Activated CD8-positive, alpha-beta memory T cell treated with anti-CD3 and anti-CD28 coated beads for 48 hours (primary cell): ENCODE data around the gene PHF21A.
"Not testable (repeated sequence)": the region's sequence is repeated elsewhere in the genome, so short reads cannot be mapped to it uniquely, and the experiment has no call there.

Experiments used
- DNase-seq, 3 experiments: peaks; one replicate each; pipeline ENCODE4 v3.0.0-alpha.2; 2020; ENCODE audit warnings: low read depth in 2 of 3, low spot score in 2 of 3

The PHF21A gene

DNA sequence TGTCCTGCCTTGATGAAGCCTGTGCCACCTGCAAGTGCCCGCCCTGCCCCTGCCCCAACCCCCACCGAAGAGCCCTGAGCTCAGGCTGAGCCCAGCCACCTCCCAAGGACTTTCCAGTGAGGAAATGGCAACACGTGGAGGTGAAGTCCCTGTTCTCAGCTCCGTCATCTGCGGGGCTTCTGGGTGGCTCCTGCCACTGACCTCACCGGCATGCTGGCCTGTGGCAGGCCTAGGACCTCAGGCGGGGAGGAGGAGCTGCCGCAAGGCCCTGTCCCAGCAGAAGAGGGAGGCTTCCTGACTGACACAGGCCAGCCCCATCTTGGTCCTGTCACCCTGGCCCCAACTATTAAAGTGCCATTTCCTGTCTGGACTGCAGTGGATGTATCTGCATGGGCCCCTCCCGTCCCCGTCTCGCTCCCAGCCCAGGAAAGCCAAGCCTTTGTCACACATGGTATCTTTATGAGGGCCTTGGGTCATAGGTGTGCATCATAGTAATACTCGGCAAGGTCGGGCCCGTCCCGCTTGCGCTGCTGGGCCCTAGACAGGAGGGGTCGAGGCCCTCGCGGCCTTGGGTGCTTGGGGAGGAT lies 215.1 kb downstream of the PHF21A start:
- no peak for DNase-seq

DNA sequence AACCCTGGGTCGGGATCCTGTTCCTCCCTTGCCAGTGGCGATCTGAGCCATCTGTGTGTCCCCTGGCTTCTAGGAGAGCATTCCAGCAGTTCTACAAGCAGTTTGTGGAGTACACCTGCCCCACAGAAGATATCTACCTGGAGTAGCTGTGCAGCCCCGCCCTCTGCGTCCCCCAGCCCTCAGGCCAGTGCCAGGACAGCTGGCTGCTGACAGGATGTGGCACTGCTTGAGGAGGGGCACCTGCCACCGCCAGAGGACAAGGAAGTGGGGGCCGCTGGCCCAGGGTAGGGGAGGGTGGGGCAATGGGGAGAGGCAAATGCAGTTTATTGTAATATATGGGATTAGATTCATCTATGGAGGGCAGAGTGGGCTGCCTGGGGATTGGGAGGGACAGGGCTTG lies 215.7 kb downstream of the PHF21A start:
- DNase-seq: not testable (repeated sequence)

DNA sequence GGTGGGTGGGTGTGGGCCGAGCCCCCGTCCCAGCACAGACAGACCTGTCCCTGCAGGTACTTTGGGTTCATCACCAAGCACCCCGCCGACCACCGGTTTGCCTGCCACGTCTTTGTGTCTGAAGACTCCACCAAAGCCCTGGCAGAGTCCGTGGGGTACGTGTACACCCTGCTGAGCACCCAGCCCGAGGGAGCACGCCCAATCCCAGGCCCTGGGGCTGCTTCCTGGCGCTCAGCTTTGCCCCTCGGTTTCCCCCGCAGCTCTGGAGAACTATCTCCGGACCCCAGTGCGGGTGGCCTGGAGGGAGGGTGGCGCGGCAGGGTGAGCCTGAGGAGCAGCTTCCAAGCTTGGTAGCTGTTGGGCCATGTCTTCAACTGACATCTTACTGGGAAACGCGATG lies 216.2 kb downstream of the PHF21A start:
- no peak for DNase-seq

DNA sequence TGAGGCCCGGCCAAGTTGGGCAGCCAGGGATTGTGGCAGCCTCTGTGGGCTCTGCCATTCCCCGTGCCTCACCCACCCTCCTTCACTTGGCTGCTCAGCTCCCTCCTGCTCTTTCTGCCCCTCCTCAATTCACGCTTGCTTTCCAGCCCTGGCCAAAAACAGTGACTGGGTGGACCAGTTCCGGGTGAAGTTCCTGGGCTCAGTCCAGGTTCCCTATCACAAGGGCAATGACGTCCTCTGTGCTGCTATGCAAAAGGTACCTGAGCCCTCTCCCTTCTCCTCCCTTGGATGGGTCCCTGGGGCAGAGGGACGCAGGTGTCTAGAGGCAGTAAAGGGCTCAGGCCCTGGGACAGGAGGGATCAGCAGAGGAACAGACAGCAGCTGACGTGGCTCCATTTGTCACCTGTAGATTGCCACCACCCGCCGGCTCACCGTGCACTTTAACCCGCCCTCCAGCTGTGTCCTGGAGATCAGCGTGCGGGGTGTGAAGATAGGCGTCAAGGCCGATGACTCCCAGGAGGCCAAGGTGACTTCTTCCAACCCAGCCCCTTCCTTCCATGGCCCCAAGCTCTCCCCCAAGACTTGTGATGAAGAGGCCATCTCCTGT lies 216.8 kb downstream of the PHF21A start:
- DNase-seq: no peak

DNA sequence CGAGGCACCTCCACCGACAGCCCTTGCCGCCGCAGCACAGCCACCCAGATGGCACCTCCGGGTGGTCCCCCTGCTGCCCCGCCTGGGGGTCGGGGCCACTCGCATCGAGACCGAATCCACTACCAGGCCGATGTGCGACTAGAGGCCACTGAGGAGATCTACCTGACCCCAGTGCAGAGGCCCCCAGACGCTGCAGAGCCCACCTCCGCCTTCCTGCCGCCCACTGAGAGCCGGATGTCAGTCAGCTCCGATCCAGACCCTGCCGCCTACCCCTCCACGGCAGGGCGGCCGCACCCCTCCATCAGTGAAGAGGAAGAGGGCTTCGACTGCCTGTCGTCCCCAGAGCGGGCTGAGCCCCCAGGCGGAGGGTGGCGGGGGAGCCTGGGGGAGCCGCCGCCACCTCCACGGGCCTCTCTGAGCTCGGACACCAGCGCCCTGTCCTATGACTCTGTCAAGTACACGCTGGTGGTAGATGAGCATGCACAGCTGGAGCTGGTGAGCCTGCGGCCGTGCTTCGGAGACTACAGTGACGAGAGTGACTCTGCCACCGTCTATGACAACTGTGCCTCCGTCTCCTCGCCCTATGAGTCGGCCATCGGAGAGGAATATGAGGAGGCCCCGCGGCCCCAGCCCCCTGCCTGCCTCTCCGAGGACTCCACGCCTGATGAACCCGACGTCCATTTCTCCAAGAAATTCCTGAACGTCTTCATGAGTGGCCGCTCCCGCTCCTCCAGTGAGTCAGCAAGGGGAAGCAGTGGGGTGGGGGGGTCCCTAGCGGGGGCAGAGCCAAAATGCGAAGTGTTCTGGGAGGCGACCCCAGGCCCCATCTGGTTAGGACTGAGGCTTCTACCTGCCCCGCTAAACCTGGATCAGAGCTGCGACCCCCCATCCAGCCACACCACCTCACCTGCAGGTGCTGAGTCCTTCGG lies 218.5 kb downstream of the PHF21A start:
- DNase-seq: no peak

DNA sequence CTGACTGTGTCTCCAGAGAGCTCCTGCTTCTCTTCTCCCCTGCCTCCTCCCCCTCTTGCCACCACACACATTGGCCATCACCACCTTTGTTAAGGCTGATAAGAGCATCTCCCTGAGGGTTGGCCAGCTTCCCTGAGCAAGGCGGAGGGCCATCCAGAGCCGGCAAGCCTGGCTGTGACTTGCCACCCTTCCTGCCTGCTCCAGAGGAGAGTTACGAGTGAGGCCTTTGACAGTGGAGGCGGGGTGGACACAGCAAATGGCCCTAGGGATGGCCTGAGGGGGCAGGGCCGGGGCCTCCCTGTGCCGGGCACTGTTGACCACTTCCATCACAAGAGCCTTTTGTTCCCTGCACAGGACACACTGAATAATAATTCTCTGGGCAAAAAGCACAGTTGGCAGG lies 219.6 kb downstream of the PHF21A start:
- no peak for DNase-seq

DNA sequence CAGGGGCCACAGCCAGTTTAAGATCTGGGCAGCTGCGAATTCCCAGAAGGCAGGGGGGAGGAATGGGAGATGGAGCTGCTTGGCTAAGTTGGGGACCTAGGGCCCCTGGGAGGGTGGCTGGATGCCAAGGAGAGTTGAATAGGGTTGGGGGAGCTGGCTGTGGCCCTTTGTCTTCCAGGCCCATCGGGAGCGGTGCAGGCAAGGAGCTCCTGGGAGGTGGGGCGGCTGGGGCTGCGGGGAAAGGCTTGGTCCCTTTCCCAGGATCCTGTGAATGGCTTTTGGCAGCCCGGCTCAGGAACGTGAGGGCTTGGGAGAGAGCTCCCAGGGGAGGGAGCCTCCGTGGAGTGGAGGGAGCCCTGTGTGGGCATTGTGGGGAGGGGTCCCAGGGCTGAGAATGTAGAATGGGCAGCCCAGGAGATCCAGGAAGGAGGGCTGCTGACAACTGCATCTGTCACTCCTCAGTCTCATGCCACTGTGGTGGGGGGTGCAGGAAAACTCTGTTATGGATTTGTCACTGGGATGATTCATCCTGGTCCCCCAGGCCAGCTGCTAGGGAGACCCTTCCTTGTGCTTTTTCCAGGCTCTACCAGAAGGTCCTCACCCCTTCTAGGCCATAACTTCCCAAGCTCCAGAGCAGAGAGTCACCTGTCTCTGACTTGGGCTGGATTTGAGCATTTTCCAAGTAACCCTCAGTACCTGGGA lies 220.2 kb downstream of the PHF21A start:
- no peak for DNase-seq

DNA sequence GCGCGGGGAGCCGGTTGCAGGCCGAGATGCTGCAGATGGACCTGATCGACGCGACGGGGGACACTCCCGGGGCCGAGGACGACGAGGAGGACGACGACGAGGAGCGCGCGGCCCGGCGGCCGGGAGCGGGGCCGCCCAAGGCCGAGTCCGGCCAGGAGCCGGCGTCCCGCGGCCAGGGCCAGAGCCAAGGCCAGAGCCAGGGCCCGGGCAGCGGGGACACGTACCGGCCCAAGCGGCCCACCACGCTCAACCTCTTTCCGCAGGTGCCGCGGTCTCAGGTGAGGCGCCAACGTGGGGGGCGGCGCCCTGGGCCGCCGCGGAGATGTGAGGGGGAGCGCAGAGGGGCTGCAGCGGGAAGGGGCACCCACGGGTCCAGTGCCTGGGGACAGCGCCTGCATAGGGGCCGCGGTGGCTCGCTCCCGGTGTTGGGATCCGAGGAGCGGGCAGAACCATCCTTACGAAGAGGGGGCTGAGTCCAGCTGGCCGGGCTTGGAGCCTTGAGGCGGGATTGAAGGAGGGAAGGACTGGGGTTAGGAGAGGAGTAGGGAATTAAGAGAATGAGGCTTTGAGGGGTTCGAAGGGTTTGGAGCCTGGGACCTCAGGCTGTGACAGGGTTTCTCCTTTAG lies 221.0 kb downstream of the PHF21A start:
- not testable (repeated sequence) for DNase-seq

DNA sequence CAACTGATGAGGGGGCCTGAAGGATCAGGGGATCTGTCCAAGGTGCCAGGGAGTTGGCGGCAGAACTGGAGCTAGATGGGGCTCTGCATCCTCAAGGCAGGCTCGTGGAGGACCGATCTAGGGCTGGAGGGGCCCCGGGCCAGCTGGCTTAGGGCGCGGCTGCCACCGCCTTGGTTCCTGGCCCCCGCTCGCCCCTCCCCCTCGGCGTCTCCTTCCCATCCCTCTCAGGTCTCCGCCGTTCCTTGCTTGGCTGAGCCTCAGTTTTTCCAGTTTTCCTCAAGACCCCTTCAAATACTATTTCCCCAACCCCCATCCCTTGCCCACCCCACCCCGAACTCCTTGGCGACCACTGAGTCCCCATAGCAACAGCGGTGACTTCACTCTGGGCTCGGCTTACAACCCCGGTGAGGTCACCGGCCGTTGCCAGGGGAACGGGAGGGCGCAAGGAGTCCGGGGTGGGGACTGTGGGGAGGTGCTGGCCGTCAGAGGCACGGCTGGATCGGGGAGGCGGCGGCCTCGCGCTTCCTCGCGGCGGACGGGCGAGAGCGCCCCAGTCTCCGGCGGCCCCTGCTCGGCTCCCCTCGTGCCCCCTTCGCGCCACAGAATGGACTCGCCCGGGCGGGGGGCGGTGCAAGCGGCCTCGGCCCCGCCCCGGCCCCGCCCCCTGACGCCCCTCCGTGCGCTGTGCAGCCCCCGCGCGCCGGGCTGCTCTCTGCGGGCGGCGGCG lies 221.6 kb downstream of the PHF21A start:
- peak in 2 of 3 experiments; percentile 31 to 32 for DNase-seq

DNA sequence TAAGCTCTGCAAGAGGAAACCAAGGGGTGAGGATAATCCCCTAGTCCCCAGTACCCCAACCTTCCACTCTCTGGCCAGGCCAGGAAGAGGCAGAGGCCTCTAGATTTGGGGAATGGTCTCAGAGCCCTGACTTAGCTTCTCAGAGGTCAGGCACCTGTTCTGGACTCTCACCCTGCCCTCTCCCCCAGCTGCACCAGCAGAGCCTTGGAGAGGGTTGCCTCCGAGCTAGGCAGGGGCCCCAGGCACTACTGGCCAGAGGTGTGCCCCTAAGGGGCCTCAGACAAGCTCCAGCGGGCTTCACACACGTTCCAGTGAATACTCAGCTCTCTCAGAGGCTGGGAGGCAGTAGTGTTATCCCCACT lies 222.2 kb downstream of the PHF21A start:
- DNase-seq: no peak

DNA sequence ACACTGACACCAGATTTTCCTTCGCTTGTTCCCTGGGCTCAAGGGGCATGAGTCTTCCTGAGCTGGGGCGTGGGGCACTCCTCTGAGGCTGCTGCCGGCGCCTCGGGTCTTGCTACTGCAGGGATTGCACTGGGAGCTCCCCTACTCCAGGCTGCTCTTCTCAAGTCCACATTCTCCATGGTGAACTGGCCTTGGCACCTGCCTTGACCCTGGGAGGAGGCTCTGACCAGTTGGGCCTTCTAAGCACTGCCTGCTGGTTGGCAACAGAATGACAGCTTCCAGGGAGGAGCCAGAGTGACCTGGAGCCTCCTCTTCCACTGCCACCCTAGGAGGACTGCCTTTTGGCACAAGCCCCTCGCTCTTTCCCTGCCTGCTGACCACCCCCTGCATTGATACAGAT lies 223.7 kb downstream of the PHF21A start:
- no peak for DNase-seq

DNA sequence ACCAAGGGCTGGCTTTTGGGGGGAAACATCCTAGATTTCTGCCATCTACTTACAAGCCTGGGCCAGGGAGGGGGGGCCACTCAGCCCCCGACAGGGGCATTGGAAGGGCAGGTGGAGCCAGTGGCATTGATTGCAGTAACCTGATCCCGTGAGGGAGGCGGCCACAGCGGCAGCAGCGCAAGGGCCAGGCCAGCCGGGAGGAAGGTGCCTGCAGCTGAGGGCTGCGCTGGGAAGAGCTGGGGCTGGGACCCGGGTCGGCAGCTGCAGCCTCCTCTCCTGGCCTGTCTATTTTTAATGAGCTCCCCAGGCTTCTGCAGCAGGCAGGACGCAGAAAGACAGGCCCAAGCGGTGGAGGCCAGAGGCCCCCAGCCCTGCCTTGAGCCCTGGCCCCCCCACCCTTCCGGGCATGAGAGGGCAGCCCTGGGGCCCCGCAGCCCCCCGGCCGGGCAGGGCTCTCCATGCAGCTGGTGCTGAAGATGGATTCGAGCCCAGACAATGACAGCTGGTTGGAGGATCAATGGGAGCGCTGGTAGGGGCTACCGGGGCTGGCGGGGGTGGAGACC lies 224.8 kb downstream of the PHF21A start:
- DNase-seq: no peak

DNA sequence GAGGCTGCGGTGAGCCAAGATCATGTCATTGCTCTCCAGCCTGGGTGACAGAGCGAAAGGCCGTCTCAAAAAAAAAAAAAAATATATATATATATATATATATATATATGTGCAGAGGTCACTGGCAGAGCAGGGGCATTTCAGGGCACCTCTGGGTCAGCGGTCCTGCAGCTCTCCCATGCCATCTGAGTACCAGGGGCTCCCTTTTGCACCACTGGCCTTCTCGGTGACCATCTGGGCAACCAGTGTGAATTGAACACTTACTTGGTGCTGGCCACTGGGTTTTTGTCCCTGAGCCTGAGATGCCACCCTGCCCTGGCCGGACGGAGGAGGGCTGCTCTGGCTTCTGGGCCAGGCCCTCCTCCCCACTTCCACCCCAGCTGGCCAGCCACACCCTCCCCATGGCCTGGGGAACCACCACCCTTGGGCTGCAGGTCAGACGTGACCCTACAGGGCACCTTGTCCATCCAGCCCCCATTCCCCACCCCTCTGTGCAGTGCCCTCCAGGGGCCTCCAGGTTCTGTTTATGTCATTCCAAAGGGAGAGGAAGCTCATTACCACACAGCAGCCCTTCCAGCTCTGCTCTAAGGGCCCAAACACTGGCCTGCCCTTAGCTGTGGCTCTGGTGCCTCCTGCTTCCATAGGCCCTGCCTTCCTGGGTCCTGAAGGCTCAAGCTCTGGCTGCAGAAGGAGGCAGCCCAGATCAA lies 225.5 kb downstream of the PHF21A start:
- DNase-seq: no peak

DNA sequence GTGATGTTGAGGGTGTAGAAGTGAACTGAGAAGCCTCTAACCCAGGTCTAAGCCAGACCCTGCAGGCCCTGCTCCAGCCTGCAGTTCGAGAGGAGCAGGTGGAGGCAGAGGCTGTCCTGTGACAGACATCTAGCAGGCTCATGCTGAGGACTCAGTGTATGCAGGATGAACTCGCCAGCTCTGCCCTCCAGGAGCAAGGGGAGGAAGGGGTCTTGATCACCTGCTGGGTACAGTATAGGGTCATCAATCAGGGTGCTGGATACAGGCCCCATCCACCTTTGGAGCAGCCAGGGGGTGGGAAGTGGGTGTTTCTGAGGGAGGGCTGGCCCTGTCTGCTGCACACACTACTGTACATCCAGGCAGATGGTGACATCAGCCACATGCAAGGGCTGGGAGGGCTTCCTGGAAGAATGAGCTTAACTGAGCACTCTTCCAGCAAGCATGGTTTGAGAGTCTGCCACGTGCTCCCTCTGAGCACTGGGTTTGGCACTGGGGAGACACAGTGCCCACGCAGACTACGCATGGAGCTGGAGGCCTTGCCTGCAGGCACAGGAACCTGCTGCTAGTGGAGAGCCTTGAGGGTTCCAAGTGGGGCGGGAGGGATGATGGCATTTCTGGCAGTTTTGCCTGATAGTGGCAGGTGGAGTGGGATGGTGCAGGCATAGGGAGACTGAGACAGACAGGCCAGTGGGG lies 226.6 kb downstream of the PHF21A start:
- DNase-seq: no peak

DNA sequence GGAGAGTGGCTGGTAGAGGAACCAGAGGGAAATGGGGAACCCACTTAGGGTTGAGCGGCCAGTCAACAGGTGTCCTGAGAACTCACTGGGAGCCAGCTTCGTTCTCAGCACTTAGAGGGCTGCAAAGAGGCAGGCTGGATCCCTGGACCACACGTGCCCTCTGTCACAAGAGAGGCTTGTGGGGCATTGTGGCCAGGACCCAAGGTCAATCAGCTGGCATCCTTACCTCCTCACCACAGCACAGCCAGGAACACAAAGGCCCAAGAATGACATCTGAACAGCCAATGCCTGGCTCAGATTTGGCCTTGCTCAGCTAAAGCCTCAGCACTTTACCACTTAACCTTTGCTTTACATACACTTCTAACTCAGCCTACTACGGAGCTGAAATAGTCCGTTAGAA lies 228.4 kb downstream of the PHF21A start:
- no peak for DNase-seq

DNA sequence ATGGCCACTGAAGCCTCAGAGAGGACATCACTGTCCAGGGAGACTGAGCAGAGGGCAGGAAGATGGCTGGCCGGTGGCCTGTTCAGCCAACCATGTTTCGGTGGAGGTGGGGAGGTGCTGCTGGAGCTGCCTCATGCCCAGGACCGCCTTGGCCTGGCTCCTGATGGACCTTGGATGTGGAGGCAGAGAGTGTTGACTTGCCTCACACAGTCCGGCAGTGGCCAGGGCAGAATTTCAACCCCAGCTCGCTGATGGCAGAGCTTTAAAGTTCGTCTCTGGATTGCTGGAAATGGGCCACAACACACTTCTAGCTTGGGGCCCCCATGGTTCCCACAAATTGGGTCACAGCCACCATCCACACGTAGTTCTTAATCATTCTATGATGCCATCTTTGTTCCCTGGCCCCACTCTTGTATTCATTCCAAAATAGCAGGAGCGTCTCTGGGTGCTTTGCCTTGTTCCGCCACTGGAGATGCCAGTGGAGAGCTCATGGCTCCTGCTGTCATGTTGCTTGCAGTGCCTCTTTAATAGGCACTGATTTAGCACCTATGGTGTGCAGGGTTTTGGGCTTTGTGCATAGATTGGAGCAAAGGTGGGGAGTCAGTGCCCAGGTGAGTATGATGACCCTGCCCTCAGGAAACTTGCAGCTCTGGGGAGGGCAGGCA lies 230.2 kb downstream of the PHF21A start:
- DNase-seq: no peak

DNA sequence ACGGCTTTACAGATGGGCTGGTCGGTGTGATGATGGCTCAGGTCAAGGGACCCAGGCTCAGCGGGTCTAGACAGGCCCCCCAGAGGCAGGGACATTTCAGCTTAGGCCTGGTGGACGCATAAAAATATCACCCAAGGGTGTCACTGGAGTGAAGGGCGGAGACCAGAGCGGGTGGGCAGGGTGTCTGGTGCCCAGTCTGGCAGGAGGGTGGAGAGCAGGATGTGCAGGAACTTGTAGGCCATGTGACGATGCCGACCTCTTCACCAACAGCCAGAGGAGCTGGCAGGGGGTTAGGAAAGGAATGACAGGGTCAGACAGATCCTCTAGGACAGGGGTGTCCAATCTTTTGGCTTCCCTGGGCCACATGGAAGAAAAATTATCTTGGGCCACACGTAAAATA lies 231.3 kb downstream of the PHF21A start:
- no peak for DNase-seq

DNA sequence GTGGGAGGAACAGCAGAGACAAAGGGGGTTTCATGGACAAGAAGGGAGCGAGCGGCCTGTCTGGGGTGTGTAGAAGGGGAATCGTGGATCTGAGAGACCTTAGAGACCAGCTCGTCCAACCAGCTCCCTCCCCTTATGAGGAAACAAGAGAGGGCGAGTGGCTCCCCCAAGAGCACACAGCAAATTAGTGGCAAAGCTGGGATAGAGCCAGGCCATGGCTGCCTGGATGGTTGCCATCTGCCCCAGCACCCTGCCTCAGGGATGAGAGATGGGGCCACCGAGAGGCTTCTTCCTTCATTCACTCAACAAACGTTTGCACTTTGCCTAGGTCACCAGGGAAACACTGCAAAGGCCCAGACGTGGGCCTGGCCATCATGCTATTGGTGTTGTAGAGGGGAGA lies 231.7 kb downstream of the PHF21A start:
- DNase-seq: no peak

DNA sequence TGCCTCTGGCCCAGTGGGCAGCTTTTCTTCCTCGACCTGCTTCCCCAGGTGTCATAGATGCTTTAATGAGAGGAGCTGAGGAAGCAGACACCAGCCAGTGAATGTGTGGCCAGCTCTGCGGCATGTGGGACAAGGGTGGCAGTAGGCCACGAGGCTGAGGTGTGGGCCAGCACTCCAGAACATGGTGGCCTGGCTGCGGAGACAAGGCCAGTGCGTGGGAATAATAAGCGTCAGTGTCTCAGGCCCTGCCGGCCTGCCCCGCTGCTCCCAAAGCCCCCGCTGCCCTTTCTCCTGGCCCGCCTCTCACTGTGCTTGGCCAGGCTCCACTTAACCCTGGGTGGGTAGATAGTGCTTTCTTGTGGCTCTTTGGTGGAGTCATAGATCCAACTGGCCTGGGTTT lies 233.7 kb downstream of the PHF21A start:
- DNase-seq: no peak
